SK-N-MC (cell line): ENCODE measurements around the gene WDR77.

Experiments used
- DNase-seq: peaks from one replicate; pipeline ENCODE4 v3.0.0-alpha.2; 2011; ENCODE audit warnings: low read depth, low spot score
- H3K27ac ChIP-seq: fragments of 200-600 bp; sonication (generic); 2 replicates; pipeline ENCODE4 v1.5.1; 2016; ENCODE audit warnings: mixed run types
- H3K36me3 ChIP-seq: fragments of 200-600 bp; sonication (generic); 2 replicates; pipeline ENCODE4 v1.6.1; 2017; ENCODE audit warnings: antibody characterized with exemption, low read length, mixed read lengths; ENCODE audit not compliant: insufficient read depth
- H3K4me3 ChIP-seq: fragments of 200-600 bp; sonication (generic); 2 replicates; pipeline ENCODE4 v1.5.1; 2016
- H3K9ac ChIP-seq: fragments of 200-600 bp; sonication (generic); 2 replicates; pipeline ENCODE4 v1.8.0; 2017; ENCODE audit warnings: mixed run types, mixed read lengths; ENCODE audit not compliant: insufficient read length
- H3K9me3 ChIP-seq: fragments of 200-600 bp; sonication (generic); 2 replicates; pipeline ENCODE4 v1.6.1; 2017; ENCODE audit warnings: low read depth, mild to moderate bottlenecking, antibody characterized with exemption, low read length, moderate library complexity, mixed read lengths
- EZH2 ChIP-seq: fragments of 200-600 bp; sonication (generic); IDR thresholded peaks from one replicate; pipeline ENCODE4 v1.6.1; 2017; ENCODE audit warnings: antibody characterized with exemption
- FOXP2 ChIP-seq: optimal IDR thresholded peaks from 2 replicates; pipeline ENCODE3; 2011; ENCODE audit warnings: mild to moderate bottlenecking, moderate library complexity; ENCODE audit not compliant: insufficient read depth; ENCODE audit errors: extremely low read length, control extremely low read depth
- POLR2AphosphoS5 ChIP-seq: IDR thresholded peaks from 2 replicates; pipeline ENCODE4 v1.6.1; 2012; ENCODE audit warnings: mild to moderate bottlenecking, low read depth, low read length, borderline replicate concordance

Gene WDR77

GRCh38 chr1:111484391-111485026 lies 35.5 kb upstream of the WDR77 start:
- Histone ChIP-seq H3K9me3 (no peaks in the 10 kb centered on the region), H3K4me3 (no peak overlapping the region), H3K27ac (no peak overlapping the region), H3K9ac (no peak overlapping the region), H3K36me3 (no peaks in the 10 kb centered on the region)
- no peak for TF ChIP-seq FOXP2
- no peak for TF ChIP-seq EZH2
- no peak for TF ChIP-seq POLR2AphosphoS5
- DNase-seq: no peak

DNA sequence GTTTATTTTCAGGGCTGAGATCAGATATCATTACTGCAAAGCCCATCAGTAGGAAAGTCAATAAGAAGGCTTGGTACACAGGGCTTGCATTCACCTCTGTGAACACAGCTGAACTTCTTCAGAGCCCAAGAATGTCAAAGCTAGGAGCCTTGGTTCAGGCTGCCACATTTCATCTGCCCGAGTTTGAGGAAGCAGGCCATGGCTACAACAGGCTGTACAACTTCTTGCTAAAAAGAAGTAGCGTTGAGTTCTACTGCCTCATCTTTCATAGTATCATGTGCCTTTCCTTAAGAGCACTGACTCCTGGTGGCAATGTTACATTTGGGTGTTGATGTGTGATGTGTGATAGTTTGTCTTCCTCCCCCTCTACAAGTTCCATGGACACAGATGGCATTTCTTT lies 34.8 kb upstream of the WDR77 start:
- Histone ChIP-seq H3K27ac (no peak overlapping the region), H3K4me3 (no peak overlapping the region), H3K36me3 (no peaks in the 10 kb centered on the region), H3K9ac (no peak overlapping the region), H3K9me3 (no peaks in the 10 kb centered on the region)
- DNase-seq: no peak
- TF ChIP-seq POLR2AphosphoS5 (no peak), EZH2 (no peak), FOXP2 (no peak)

DNA sequence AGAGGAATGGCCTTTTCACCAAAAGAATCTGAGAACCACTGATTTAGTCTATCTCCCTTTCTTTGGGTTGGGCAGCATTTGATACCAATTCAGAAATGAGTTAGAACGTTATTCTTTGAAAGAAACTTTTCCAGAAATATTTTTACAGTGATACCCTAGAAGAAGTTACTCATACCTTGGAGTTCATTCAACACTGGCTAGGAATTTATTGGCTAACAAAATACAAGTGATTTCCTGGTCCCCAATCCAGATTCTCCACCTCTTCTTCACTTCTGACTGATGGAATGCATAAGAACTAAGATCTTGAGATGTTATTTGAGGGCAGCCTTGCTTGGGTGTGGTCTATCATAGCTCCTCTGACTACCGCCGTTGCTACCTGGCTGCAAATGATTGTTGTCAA lies 34.1 kb upstream of the WDR77 start:
- H3K4me3 ChIP-seq: no peak overlapping the region
- no peak overlapping the region for H3K9ac ChIP-seq
- no peaks in the 10 kb centered on the region for H3K9me3 ChIP-seq
- no peak for TF ChIP-seq POLR2AphosphoS5
- no peak for TF ChIP-seq FOXP2
- no peak for TF ChIP-seq EZH2
- H3K27ac ChIP-seq: no peak overlapping the region
- DNase-seq: no peak
- no peaks in the 10 kb centered on the region for H3K36me3 ChIP-seq

DNA sequence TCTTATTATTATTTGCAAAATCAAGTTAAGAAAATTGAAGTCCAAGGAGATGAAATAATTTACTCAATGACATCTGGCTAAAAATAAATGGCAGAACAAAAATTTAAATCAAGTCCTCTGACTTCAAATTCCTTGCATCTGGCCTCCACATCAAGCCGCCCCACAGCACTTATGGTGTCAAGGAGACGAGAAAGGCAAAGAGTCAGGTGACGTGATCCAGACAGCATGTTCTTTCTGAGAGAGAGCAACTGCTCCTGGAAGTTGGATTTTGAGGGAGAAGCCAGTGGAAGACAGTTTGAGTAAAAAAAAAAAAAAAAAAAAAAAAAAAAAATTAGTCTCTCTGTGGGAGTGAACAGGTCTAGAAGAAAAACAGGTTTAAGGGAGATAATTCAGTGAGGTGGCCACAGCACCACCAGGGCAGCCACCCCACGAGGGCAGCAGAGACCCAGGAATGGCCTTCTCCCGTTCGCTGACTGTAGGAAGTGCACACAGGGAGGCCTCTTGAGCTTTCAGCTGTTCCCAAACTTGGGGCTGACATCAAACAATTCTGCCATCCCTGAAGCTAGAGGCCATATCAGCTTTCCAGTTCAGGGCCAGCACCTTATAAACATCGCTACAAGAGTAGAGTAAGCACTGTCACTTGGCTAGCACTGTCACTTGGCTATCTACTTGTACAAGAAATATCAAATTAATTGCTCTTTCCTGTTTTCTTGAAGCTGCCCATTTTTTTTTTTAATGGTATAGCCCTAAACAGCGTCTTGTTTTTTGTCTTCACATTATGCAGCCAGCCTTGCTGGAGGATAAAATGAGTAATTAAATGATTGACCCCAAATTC lies 32.5 kb upstream of the WDR77 start:
- H3K9me3 ChIP-seq: no peaks in the 10 kb centered on the region
- no peak overlapping the region for H3K9ac ChIP-seq
- no peak overlapping the region for H3K27ac ChIP-seq
- no peak for DNase-seq
- no peaks in the 10 kb centered on the region for H3K36me3 ChIP-seq
- TF ChIP-seq POLR2AphosphoS5 (no peak), EZH2 (no peak), FOXP2 (no peak)
- H3K4me3 ChIP-seq: no peak overlapping the region

DNA sequence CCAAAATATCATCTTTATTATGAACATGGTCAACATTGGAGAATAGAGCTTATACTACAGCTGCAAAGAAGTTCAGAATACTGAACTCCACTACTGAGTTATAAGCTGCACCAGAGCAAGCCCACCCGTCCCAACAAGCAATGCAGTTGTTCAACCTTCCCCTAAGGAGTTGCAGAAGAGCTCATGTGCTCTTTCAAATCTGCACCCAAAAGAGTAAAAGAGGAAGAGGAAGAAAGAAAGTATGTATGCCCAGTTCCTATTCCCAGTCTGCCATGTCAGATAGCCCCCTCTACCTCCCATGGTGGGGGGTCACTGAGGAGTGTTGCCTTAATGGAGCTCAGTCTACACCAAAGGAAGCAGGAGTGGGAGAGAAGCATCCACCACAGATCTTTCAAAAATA lies 31.6 kb upstream of the WDR77 start:
- H3K4me3 ChIP-seq: no peak overlapping the region
- no peak overlapping the region for H3K27ac ChIP-seq
- H3K9me3 ChIP-seq: no peaks in the 10 kb centered on the region
- no peak for DNase-seq
- no peaks in the 10 kb centered on the region for H3K36me3 ChIP-seq
- H3K9ac ChIP-seq: no peak overlapping the region
- no peak for TF ChIP-seq FOXP2
- no peak for TF ChIP-seq EZH2
- no peak for TF ChIP-seq POLR2AphosphoS5

- Histone ChIP-seq H3K9ac (no peak overlapping the region), H3K36me3 (no peaks in the 10 kb centered on the region), H3K4me3 (no peak overlapping the region), H3K27ac (no peak overlapping the region), H3K9me3 (no peaks in the 10 kb centered on the region)
- no peak for TF ChIP-seq FOXP2
- no peak for TF ChIP-seq EZH2
- no peak for TF ChIP-seq POLR2AphosphoS5
- DNase-seq: no peak
Observed at GRCh38 chr1:111476761-111477309, 27.8 kb upstream of the WDR77 start.

DNA sequence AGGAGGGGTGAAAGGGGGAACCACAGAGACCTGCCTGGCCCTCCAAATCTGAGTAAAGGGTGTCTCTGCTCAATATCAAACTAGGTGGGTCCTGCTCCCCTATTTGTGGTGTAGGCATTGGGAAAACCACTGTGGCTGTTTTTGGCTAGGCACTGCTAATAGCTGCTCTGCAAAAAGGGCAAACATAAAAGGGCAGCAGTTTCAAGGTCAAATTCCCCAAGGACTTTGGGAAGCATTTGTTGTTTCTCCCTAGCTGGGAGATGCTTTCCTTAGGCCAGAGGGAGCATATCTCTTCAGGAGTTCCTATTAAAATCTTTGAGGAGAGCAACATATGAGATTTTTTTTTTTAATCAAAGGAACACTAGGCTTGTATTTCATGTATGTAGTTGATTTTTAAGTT lies 27.2 kb upstream of the WDR77 start:
- no peak overlapping the region for H3K4me3 ChIP-seq
- H3K9ac ChIP-seq: no peak overlapping the region
- H3K36me3 ChIP-seq: no peaks in the 10 kb centered on the region; the same call in 1 of the 2 replicates
- no peak overlapping the region for H3K27ac ChIP-seq
- TF ChIP-seq POLR2AphosphoS5 (no peak), EZH2 (no peak), FOXP2 (no peak)
- H3K9me3 ChIP-seq: no peaks in the 10 kb centered on the region
- no peak for DNase-seq

- Histone ChIP-seq H3K9ac (no peak overlapping the region), H3K4me3 (no peak overlapping the region), H3K27ac (no peak overlapping the region), H3K9me3 (no peaks in the 10 kb centered on the region), H3K36me3 (no peaks in the 10 kb centered on the region; the same call in 1 of the 2 replicates)
- no peak for TF ChIP-seq EZH2
- no peak for DNase-seq
Observed at GRCh38 chr1:111475701-111476100, 26.6 kb upstream of the WDR77 start.

DNA sequence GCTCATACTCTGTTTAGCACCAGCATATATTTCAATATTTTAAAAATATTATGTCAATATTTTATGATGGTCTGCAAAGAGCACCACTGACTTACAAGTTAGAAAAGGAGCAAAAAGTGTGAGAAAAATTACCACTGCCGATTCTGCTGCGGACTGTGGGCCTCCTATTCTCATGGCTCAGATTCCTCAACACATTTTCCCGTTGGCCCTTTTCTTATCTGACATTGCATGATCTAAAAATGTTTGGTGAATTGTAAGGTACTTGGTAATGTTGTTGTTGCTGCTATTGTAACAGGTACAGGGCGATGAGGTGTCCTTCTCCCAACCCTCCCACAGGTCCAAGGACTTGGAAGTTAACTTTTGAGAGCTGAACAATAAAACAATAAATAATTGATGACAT lies 25.5 kb upstream of the WDR77 start:
- Histone ChIP-seq H3K9ac (no peak overlapping the region), H3K27ac (no peak overlapping the region), H3K36me3 (peaks cover 6% of the 10 kb centered on the region; the same call in 1 of the 2 replicates), H3K4me3 (no peak overlapping the region), H3K9me3 (no peaks in the 10 kb centered on the region)
- DNase-seq: no peak
- TF ChIP-seq EZH2: no peak
- no peak for TF ChIP-seq FOXP2
- TF ChIP-seq POLR2AphosphoS5: no peak
